ENCODE results near the gene OR5K4. TPM values are rescaled to one million over a fixed set of nuclear protein-coding genes. Genes with fewer than 3 reads are reported as not detected.

Gene OR5K4
- total and polyA plus RNA-seq, 2 of the 4 experiments (the other 2 are of a cell fraction) = not detected

DNA sequence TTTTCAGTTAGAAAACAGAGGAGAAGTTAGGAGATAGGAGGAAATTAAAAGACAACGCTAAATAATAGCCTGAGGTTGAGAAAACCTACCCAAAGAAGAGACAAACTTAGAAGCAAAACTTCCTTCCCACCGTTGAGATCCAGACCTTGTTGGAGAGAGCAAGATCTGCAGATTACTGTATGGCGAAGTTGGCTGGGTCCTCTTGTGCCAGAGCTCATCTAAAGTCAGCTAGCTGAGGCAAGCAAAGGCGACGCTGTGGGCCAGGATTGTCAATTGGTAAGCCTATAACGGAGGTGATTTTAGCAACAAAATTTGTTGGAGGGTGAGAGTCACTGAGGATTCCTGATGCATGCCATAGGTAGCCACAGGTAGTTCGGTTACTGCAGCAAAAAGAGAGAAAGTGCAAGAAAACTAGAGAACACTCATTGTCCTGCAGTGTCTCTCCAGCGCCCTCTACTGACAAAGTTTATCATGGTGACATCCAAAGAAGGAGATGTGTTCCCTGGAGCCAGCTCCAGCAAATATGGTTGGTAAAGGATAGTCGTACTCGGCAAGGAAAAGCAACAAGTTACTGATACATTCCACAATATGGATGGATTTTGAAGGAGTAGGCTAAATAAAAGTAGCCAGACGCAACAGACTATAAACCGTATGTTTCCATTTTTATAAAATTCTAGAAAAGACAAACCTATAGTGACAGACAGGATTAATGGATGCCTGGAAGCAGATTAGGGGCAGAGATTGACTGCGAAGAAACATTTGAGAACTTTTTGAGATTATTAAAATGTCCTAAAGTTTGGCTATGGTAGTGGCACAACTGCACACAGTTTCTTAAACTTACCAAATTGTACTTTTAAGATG lies 9.8 kb upstream of the OR5K4 start:
- Histone ChIP-seq H3K14ac (replicated peaks; ENCODE audit: low read depth, low read length) (no peak overlapping the region), H4K5ac (ENCODE audit: low read depth, low read length) (no peak overlapping the region), H3K36me3 (ENCODE audit: control insufficient read depth, insufficient read depth, low read length) (no peaks in the 10 kb centered on the region), H3K4me3 (ENCODE audit: insufficient read depth, low read depth, low read length) (no peak overlapping the region), H3K79me1 (ENCODE audit: low read depth in 1 of 2, low read length in 2 of 2) (no peaks in the 10 kb centered on the region), H2BK5ac (ENCODE audit: low read depth, low read length, poor library complexity, severe bottlenecking) (no peak overlapping the region), H3K4ac (ENCODE audit: low read depth, low read length) (no peak overlapping the region), H3K4me1 (ENCODE audit: control insufficient read depth, insufficient read depth, low read length) (no peaks in the 10 kb centered on the region), H2BK120ac (ENCODE audit: low read depth, low read length) (no peak overlapping the region), H2AFZ (replicated peaks; ENCODE audit: low read length, poor library complexity) (no peak overlapping the region), H3K18ac (ENCODE audit: low read depth, low read length) (no peak overlapping the region), H3K27ac (ENCODE audit: insufficient read depth, low read length) (no peak overlapping the region), H3K9me1 (ENCODE audit: insufficient read depth, low read length) (no peaks in the 10 kb centered on the region), H3K9ac (ENCODE audit: low read depth, low read length) (no peak overlapping the region), H4K8ac (ENCODE audit: low read depth in 2 of 2, low read length in 2 of 2) (no peak overlapping the region), H3K56ac (ENCODE audit: extremely low read depth, insufficient read depth, low read length) (no peak overlapping the region), H4K91ac (ENCODE audit: insufficient read depth, low read depth, low read length) (no peak overlapping the region), H2AK9ac (replicated peaks; ENCODE audit: low read depth, low read length, poor library complexity) (no peak overlapping the region), H3K9me3 (ENCODE audit: control insufficient read depth, insufficient read depth, low read length) (no peaks in the 10 kb centered on the region), H4K20me1 (ENCODE audit: insufficient read depth, low read length) (no peaks in the 10 kb centered on the region), H2BK15ac (ENCODE audit: low read depth, low read length) (no peak overlapping the region), H2AK5ac (ENCODE audit: low read depth, low read length) (no peak overlapping the region), H2BK20ac (ENCODE audit: low read depth, low read length) (no peak overlapping the region), H3K23ac (ENCODE audit: low read depth, low read length) (no peak overlapping the region), H3K4me2 (ENCODE audit: low read depth, low read length) (no peak overlapping the region), H3K27me3 (ENCODE audit: control insufficient read depth, insufficient read depth, low read length) (no peaks in the 10 kb centered on the region)
- in situ Hi-C loops (cut with MboI; ENCODE audit: low sequenced_read_pairs) = loop anchor here (25.0 kb wide), 2 partner anchors 218 to 557 kb away; no protein-coding TSS in a partner anchor
- TF ChIP-seq, protein P1, sequence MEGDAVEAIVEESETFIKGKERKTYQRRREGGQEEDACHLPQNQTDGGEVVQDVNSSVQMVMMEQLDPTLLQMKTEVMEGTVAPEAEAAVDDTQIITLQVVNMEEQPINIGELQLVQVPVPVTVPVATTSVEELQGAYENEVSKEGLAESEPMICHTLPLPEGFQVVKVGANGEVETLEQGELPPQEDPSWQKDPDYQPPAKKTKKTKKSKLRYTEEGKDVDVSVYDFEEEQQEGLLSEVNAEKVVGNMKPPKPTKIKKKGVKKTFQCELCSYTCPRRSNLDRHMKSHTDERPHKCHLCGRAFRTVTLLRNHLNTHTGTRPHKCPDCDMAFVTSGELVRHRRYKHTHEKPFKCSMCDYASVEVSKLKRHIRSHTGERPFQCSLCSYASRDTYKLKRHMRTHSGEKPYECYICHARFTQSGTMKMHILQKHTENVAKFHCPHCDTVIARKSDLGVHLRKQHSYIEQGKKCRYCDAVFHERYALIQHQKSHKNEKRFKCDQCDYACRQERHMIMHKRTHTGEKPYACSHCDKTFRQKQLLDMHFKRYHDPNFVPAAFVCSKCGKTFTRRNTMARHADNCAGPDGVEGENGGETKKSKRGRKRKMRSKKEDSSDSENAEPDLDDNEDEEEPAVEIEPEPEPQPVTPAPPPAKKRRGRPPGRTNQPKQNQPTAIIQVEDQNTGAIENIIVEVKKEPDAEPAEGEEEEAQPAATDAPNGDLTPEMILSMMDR (conservative IDR thresholded peaks at IDR 0.05; ENCODE audit: low read depth, low read length) = peak; percentile 49
- TF ChIP-seq NFE2L2 (IDR thresholded peaks at IDR 0.05; ENCODE audit: low read depth, low read length) = no peak
- no peak for TF ChIP-seq RCOR1 (IDR thresholded peaks at IDR 0.05; ENCODE audit: insufficient replicate concordance, low read length)
- TF ChIP-seq, protein P2, sequence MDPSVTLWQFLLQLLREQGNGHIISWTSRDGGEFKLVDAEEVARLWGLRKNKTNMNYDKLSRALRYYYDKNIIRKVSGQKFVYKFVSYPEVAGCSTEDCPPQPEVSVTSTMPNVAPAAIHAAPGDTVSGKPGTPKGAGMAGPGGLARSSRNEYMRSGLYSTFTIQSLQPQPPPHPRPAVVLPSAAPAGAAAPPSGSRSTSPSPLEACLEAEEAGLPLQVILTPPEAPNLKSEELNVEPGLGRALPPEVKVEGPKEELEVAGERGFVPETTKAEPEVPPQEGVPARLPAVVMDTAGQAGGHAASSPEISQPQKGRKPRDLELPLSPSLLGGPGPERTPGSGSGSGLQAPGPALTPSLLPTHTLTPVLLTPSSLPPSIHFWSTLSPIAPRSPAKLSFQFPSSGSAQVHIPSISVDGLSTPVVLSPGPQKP (IDR thresholded peaks at IDR 0.05; ENCODE audit: borderline replicate concordance, low read depth, low read length) = no peak
- no peak for TF ChIP-seq BHLHE40 (IDR thresholded peaks at IDR 0.05; ENCODE audit: low read depth, low read length)
- intact Hi-C loops (cut with micrococcal nuclease) = no loop called here
- ChIA-PET CTCF (interaction anchor here (1.0 to 1.3 kb wide), 2 partner anchors 11 to 29 kb away, joined by 3 to 6 read pairs; no protein-coding TSS in a partner anchor), POLR2A (ENCODE audit: unreplicated experiment) (no interaction called here)
- dilution Hi-C loops (cut with HindIII; ENCODE audit: low sequenced_read_pairs, unreplicated experiment) = loop anchor here (25.0 kb wide), 1 partner anchor 307 kb away; the partner anchor contains the start of gene GABRR3
- WGBS, 2 experiments (ENCODE audit: extremely low coverage in 2 of 2, insufficient read length in 1 of 2) = no CpG with 5 or more reads among the region's 13 CpGs
- BruUV-seq (replicated peaks) = no TSS peak
- ATAC-seq (ENCODE audit: low read depth) (peak; percentile 57), DNase-seq (peak; percentile 17)

All from IMR-90 (cell line).